GM19468 (cell line): Measurements from ENCODE around the gene C2CD5.
A peak's percentile ranks its signal among the peaks of the same experiment; 100 is the strongest.
"Not testable (repeated sequence)": the region's sequence is repeated elsewhere in the genome, so short reads cannot be mapped to it uniquely, and the experiment has no call there.

Source experiments
- ATAC-seq: cut with Tn5 transposase; IDR thresholded peaks from one replicate; pipeline ENCODE4 v1.9.1; 2021; ENCODE audit warnings: mild to moderate bottlenecking, moderate library complexity, moderate number of reproducible peaks; ENCODE audit not compliant: unreplicated experiment; ENCODE audit errors: extremely low read depth

The C2CD5 gene

GRCh38 chr12:22481547-22482104, 62.7 kb downstream of the C2CD5 start:
- ATAC-seq = no peak

GRCh38 chr12:22480814-22481213, 63.5 kb downstream of the C2CD5 start:
- not testable (repeated sequence) for ATAC-seq

GRCh38 chr12:22480016-22480415, 64.3 kb downstream of the C2CD5 start:
- ATAC-seq = no peak

GRCh38 chr12:22477894-22478287, 66.5 kb downstream of the C2CD5 start:
- ATAC-seq = no peak

- no peak for ATAC-seq
Measured at GRCh38 chr12:22477166-22477893, 67.0 kb downstream of the C2CD5 start.

GRCh38 chr12:22476133-22476532, 68.2 kb downstream of the C2CD5 start:
- no peak for ATAC-seq

- no peak for ATAC-seq
Measured at GRCh38 chr12:22474970-22475720, 69.2 kb downstream of the C2CD5 start.

GRCh38 chr12:22473212-22473611, 71.1 kb downstream of the C2CD5 start:
- ATAC-seq = peak; percentile 16

GRCh38 chr12:22467190-22467589, 77.2 kb downstream of the C2CD5 start:
- no peak for ATAC-seq

GRCh38 chr12:22463306-22463705, 81.0 kb downstream of the C2CD5 start:
- ATAC-seq = no peak

GRCh38 chr12:22461786-22462185, 82.6 kb downstream of the C2CD5 start:
- no peak for ATAC-seq

GRCh38 chr12:22459838-22460490, 84.4 kb downstream of the C2CD5 start:
- peak; percentile 32 for ATAC-seq

GRCh38 chr12:22458298-22458937, 85.9 kb downstream of the C2CD5 start:
- ATAC-seq = no peak

- no peak for ATAC-seq
Measured at GRCh38 chr12:22457085-22457484, 87.3 kb downstream of the C2CD5 start.

- no peak for ATAC-seq
Measured at GRCh38 chr12:22453511-22453910, 90.8 kb downstream of the C2CD5 start.

- no peak for ATAC-seq
Measured at GRCh38 chr12:22447223-22447622, 97.1 kb downstream of the C2CD5 start.

GRCh38 chr12:22444317-22444665, 100.1 kb downstream of the C2CD5 start:
- ATAC-seq = not testable (repeated sequence)

- ATAC-seq = peak; percentile 97
Measured at GRCh38 chr12:22443379-22444316, 100.7 kb downstream of the C2CD5 start.

GRCh38 chr12:22437031-22437806, 107.1 kb downstream of the C2CD5 start:
- no peak for ATAC-seq
